ENCODE results near the gene CTDNEP1.

Gene CTDNEP1

GRCh38 chr17:7214300-7215135 is 37.0 kb downstream of the CTDNEP1 start:
- peak; percentile 98 for DNase-seq

DNA sequence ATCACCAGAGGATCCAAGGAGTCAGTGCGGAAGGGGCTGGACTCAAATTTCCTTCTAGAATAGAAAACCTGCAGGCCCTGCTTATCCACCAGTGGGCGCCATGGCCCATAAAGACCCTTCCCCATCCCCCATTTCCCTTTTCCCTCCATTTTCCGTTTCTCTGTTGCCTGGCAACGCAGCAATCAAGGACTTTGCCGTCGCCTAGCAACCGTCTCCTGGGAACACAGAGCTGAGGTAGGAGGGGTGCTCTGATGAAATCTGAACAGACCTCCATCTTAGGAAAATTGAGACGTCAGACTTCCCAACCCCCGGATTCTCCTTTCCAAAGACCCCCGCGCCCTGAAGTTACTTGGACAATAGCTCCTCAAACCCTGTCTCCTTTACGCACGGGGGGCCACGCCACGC is 37.6 kb downstream of the CTDNEP1 start:
- peak; percentile 87 for DNase-seq

- DNase-seq: no peak
Observed at GRCh38 chr17:7211491-7212273, 39.9 kb downstream of the CTDNEP1 start.

GRCh38 chr17:7208754-7209460 is 42.6 kb downstream of the CTDNEP1 start:
- DNase-seq: no peak

DNA sequence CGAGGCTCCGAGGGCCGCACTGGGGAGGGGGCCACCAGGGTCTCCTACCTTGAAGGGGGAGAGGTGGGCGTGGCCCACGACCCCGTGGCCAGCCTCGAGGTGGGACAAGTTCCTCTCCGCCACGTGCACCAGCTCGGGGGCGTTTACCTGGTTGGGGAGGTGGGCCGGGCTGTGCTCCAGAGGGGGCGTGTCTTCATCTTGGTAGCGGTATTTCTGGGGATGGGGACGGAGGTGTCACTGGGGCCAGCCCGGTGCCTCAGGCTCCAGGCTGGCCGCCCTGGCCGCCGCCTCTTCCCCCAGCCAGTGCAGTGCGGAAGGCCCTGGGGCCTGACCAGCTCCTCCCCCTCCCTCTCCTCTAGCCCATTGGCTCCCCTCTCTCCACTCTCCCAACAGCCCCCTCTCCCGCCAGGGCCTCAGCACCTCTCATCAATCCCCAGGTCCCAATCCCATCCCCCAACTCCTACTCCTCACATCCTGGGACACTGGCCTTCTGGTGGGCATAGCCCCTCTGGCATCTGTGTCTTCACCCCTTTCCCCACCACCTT is 43.4 kb downstream of the CTDNEP1 start:
- no peak for DNase-seq

- no peak for DNase-seq
Observed at GRCh38 chr17:7207120-7208001, 44.2 kb downstream of the CTDNEP1 start.

DNA sequence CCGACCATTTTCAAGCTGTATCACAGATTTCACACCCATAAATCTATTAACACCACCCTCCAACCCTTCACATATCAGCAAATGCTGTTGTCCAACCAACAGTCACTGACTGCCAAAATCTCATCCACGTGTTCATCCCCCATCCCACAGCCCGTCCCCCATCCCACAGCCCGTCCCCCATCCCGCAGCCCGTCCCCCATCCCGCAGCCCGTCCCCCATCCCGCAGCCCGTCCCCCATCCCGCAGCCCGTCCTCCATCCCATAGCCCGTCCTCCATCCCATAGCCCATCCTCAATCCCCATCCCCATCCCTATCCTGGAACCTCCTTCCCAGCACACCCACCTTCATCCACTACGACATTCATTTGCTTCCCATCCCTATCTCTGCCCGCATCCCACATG is 46.0 kb downstream of the CTDNEP1 start:
- DNase-seq: no peak

- peak; percentile 84 for DNase-seq
Observed at GRCh38 chr17:7204828-7205461, 46.6 kb downstream of the CTDNEP1 start.

DNA sequence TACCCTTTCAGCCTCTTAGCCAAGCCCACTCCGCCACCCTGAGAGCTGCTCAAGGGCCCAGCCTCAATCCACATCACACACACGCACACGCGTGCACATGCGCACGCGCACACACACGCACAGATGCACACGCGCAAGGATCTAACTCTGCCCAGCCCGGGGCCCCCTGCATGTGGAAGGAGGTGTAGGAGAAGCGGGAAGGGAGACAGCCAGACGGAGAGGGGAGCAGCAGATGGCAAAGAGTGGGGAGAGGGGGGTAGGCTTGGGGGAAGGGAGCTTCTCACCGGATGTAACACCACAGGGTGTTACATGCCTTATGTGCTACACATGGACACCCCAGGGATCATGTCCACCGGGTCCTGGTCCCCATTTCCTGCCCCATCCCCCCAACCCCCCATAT is 47.2 kb downstream of the CTDNEP1 start:
- no peak for DNase-seq

DNA sequence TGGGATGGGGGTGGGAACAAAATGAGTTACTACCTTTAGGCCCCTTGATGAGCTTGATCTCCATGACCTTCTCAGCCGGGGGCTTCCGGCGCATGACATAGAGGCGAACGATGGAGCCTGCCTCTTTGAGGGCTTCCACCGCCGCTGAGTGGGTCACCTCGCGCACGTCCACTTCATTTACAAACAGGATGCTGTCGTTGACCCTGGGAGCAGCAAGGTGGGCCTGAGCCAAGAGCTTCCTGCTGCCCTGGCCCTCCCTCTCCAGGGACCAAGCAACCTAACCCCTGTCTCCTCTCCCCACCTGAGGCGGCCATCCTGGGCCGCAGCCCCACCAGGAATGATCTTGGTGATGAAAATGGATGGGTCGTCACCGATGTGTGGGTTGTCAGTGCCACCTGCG is 48.1 kb downstream of the CTDNEP1 start:
- DNase-seq: no peak

GRCh38 chr17:7196651-7197401 is 54.7 kb downstream of the CTDNEP1 start:
- no peak for DNase-seq

DNA sequence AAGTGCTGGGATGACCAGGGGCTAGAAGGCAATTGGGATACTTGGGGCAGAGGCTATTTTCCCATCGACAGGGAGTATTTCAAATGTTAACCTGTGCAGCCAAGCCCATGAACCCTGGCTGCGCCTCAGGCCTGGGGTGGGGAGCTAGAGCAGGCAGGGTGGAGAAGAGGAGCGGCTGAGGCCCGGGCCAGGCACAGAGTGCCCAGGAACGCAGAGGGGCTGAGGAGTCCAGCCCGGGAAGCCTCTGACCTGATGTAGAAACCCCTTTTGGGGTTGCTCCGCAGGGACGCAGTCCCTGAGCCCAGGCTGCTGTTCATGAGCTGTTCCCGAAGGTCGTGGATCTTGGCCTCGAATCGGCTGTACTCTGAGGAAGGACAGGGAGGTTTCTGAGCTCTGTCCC is 55.6 kb downstream of the CTDNEP1 start:
- DNase-seq: no peak

All from NCI-H345 (cell line).